GM23338 (cell line): ENCODE measurements around the gene PRKAA1. TPM values are rescaled to one million over a fixed set of nuclear protein-coding genes. Genes with fewer than 3 reads are reported as not detected.

Experiments used
- ATAC-seq: fragments of 200-7000 bp; cut with Tn5 transposase; 3 replicates; pipeline ENCODE4 v1.9.1; 2020
- DNase-seq: peaks from one replicate; pipeline ENCODE4 v3.0.0-alpha.2; 2015; ENCODE audit warnings: low spot score
- H2AFZ ChIP-seq: fragments of 200-600 bp; sonication (generic); 2 replicates; pipeline ENCODE4 v1.8.0; 2016; ENCODE audit warnings: antibody characterized with exemption, mild to moderate bottlenecking, moderate library complexity
- H3F3A ChIP-seq: fragments of 200-600 bp; sonication (generic); replicated peaks from 2 replicates; pipeline ENCODE4 v1.8.0; 2017; ENCODE audit warnings: antibody characterized with exemption, mixed run types, low read depth
- H3K27ac ChIP-seq: fragments of 200-600 bp; sonication (generic); 2 replicates; pipeline ENCODE4 v1.6.1; 2016; ENCODE audit warnings: low read depth
- H3K27me3 ChIP-seq: fragments of 200-600 bp; sonication (generic); 2 replicates; pipeline ENCODE4 v1.8.0; 2016; ENCODE audit warnings: mild to moderate bottlenecking, mixed run types, moderate library complexity; ENCODE audit not compliant: insufficient read depth
- H3K36me3 ChIP-seq: fragments of 200-600 bp; sonication (generic); 2 replicates; pipeline ENCODE4 v1.8.0; 2016; ENCODE audit warnings: mild to moderate bottlenecking; ENCODE audit not compliant: insufficient read depth
- H3K4me1 ChIP-seq: fragments of 200-600 bp; sonication (generic); 2 replicates; pipeline ENCODE4 v1.8.0; 2016; ENCODE audit warnings: mild to moderate bottlenecking, moderate library complexity; ENCODE audit not compliant: insufficient read depth
- H3K4me2 ChIP-seq: fragments of 200-600 bp; sonication (generic); 2 replicates; pipeline ENCODE4 v1.7.1; 2017; ENCODE audit warnings: mixed run types
- H3K4me3 ChIP-seq: fragments of 200-600 bp; sonication (generic); 2 replicates; pipeline ENCODE4 v1.6.1; 2016; ENCODE audit warnings: mixed run types
- H3K79me2 ChIP-seq: fragments of 200-600 bp; sonication (generic); replicated peaks from 2 replicates; pipeline ENCODE4 v1.8.0; 2017; ENCODE audit warnings: mild to moderate bottlenecking; ENCODE audit not compliant: insufficient read depth
- H3K9me2 ChIP-seq: fragments of 200-600 bp; sonication (generic); 2 replicates; pipeline ENCODE4 v1.8.0; 2017; ENCODE audit not compliant: insufficient read depth
- H4K20me1 ChIP-seq: fragments of 200-600 bp; sonication (generic); replicated peaks from 2 replicates; pipeline ENCODE4 v1.8.0; 2017; ENCODE audit warnings: mild to moderate bottlenecking; ENCODE audit not compliant: insufficient read depth
- H3K27ac Mint-ChIP-seq: 2 replicates; pipeline ENCODE4 v1.8.0; 2020; ENCODE audit warnings: inconsistent platforms, mild to moderate bottlenecking, moderate library complexity, mixed read lengths
- H3K27me3 Mint-ChIP-seq: 3 replicates; pipeline ENCODE4 v1.8.0; 2022; ENCODE audit warnings: low read depth, mild to moderate bottlenecking, moderate library complexity, mixed read lengths, inconsistent platforms; ENCODE audit not compliant: insufficient read depth, poor library complexity
- H3K36me3 Mint-ChIP-seq: 3 replicates; pipeline ENCODE4 v1.8.0; 2021; ENCODE audit warnings: low read depth, mild to moderate bottlenecking, inconsistent platforms, moderate library complexity, mixed read lengths
- H3K4me1 Mint-ChIP-seq: 3 replicates; pipeline ENCODE4 v1.8.0; 2020; ENCODE audit warnings: mild to moderate bottlenecking, inconsistent platforms, mixed read lengths
- H3K4me3 Mint-ChIP-seq: 3 replicates; pipeline ENCODE4 v1.8.0; 2021; ENCODE audit warnings: moderate library complexity, mild to moderate bottlenecking, inconsistent platforms, mixed read lengths
- H3K9me3 Mint-ChIP-seq: 3 replicates; pipeline ENCODE4 v1.8.0; 2020; ENCODE audit warnings: moderate library complexity, mild to moderate bottlenecking, inconsistent platforms, mixed read lengths
- CREB1 ChIP-seq: fragments of 250-450 bp; sonication (Bioruptor Pico); IDR thresholded peaks from 2 replicates; pipeline ENCODE4 v1.5.0; 2020; ENCODE audit warnings: low read depth, mild to moderate bottlenecking, moderate library complexity
- EZH2 ChIP-seq: fragments of 200-600 bp; sonication (generic); IDR thresholded peaks from one replicate; pipeline ENCODE4 v1.8.0; 2017; ENCODE audit warnings: antibody characterized with exemption, mild to moderate bottlenecking, low read depth; ENCODE audit not compliant: unreplicated experiment
- EZH2phosphoT487 ChIP-seq: fragments of 200-600 bp; sonication (generic); IDR thresholded peaks from one replicate; pipeline ENCODE4 v1.8.1; 2018; ENCODE audit warnings: antibody characterized with exemption; ENCODE audit not compliant: unreplicated experiment
- JUNB ChIP-seq: IDR thresholded peaks from one replicate; pipeline ENCODE4 v1.6.1; 2016; ENCODE audit warnings: antibody characterized with exemption; ENCODE audit not compliant: unreplicated experiment
- NANOG ChIP-seq: IDR thresholded peaks from 2 replicates; pipeline ENCODE4 v1.6.1; 2016; ENCODE audit warnings: antibody characterized with exemption, borderline replicate concordance
- POLR2AphosphoS5 ChIP-seq: IDR thresholded peaks from 2 replicates; pipeline ENCODE4 v1.6.1; 2016; ENCODE audit warnings: antibody characterized with exemption, low read depth
- STAT1 ChIP-seq: IDR thresholded peaks from one replicate; pipeline ENCODE4 v1.6.1; 2016; ENCODE audit warnings: antibody characterized with exemption; ENCODE audit not compliant: unreplicated experiment
- ZNF114 ChIP-seq: fragments of 250-450 bp; sonication (Bioruptor Pico); IDR thresholded peaks from 2 replicates; pipeline ENCODE4 v1.5.0; 2020; ENCODE audit warnings: mild to moderate bottlenecking, moderate library complexity
- ZNF331 ChIP-seq: fragments of 250-450 bp; sonication (Bioruptor Pico); IDR thresholded peaks from 2 replicates; pipeline ENCODE4 v1.5.0; 2020; ENCODE audit warnings: low read depth, mild to moderate bottlenecking, moderate library complexity
- polyA plus RNA-seq: library from polyadenylated mRNA; unstranded; fragments of >200 nt; fragmentation: Nextera tagmentation; extraction: Ambion mirVana; gene quantifications from 2 replicates; pipeline ENCODE4 v1.2.1, GENCODE V29; 2016
- total RNA-seq: library from RNA; depleted of rRNA; stranded (reverse); fragments of >200 nt; shearing (Covaris generic); gene quantifications from 2 replicates; pipeline ENCODE4 v1.2.3, GENCODE V29; 2014
- TF ChIP-seq, protein P1 (sequence below): IDR thresholded peaks from one replicate; pipeline ENCODE4 v1.6.1; 2018; ENCODE audit warnings: antibody characterized with exemption; ENCODE audit not compliant: unreplicated experiment
- TF ChIP-seq, protein P2 (sequence below), 2 experiments: fragments of 200-600 bp in 1 of 2; sonication (generic) in 1 of 2; conservative IDR thresholded peaks; 2 replicates each; pipeline versions ENCODE4 v1.5.1 to v1.6.1; 2016 to 2017; ENCODE audit warnings: antibody characterized with exemption in 2 of 2, low read depth in 2 of 2, mild to moderate bottlenecking in 2 of 2, moderate library complexity in 1 of 2
- TF ChIP-seq, protein P3 (sequence below): fragments of 250-450 bp; sonication (Bioruptor Pico); IDR thresholded peaks from 2 replicates; pipeline ENCODE4 v1.5.0; 2020; ENCODE audit warnings: mild to moderate bottlenecking, moderate library complexity
- TF ChIP-seq, protein P4 (sequence below): IDR thresholded peaks from 2 replicates; pipeline ENCODE4 v1.6.1; 2016; ENCODE audit warnings: antibody characterized with exemption

The PRKAA1 gene
- total and polyA plus RNA-seq, 2 experiments from 2014 or later, result 10.3 to 35.0 TPM

DNA sequence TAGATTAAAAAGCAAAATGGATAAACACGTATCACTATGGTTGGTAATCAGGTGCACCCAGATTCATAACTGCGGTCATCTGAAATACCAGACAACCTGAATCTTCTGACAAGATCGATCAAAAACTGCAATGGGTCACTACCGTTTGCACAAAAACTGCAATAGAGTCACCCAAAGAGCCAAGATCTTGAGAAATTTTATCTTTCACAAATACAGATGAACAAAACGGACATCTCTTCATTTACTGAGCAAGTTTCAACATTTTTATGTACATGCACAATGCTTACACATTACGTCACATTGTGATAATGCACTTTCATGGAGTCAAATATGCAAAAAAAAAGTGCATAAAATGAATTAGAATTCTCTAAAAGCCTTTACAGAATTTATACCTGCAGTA is 18.6 kb downstream of the PRKAA1 start (continued):
- TF ChIP-seq, protein P1, sequence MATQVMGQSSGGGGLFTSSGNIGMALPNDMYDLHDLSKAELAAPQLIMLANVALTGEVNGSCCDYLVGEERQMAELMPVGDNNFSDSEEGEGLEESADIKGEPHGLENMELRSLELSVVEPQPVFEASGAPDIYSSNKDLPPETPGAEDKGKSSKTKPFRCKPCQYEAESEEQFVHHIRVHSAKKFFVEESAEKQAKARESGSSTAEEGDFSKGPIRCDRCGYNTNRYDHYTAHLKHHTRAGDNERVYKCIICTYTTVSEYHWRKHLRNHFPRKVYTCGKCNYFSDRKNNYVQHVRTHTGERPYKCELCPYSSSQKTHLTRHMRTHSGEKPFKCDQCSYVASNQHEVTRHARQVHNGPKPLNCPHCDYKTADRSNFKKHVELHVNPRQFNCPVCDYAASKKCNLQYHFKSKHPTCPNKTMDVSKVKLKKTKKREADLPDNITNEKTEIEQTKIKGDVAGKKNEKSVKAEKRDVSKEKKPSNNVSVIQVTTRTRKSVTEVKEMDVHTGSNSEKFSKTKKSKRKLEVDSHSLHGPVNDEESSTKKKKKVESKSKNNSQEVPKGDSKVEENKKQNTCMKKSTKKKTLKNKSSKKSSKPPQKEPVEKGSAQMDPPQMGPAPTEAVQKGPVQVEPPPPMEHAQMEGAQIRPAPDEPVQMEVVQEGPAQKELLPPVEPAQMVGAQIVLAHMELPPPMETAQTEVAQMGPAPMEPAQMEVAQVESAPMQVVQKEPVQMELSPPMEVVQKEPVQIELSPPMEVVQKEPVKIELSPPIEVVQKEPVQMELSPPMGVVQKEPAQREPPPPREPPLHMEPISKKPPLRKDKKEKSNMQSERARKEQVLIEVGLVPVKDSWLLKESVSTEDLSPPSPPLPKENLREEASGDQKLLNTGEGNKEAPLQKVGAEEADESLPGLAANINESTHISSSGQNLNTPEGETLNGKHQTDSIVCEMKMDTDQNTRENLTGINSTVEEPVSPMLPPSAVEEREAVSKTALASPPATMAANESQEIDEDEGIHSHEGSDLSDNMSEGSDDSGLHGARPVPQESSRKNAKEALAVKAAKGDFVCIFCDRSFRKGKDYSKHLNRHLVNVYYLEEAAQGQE, result no peak
- TF ChIP-seq JUNB (no peak), EZH2 (no peak), POLR2AphosphoS5 (no peak), CREB1 (CRISPR knock-in tag) (no peak)

DNA sequence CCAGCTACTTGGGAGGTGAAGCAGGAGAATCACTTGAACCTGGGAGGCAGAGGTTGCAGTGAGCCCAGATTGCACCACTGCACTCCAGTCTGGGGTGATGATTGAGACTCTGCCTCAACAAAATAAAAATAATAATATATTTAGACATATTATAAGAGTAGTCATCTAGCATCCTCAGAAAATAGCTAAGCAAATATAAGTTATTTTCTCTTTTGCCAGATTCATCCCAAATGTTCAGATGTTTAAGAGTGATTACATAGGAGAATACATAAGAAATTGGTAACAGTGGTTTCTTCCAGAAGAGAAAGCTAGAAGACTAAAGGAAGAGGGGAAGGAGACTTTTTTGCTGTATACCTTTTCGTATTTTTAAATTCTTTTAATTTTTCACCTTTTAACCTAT is 20.0 kb downstream of the PRKAA1 start:
- peaks cover 12% of the 10 kb centered on the region; the same call in 1 of the 2 replicates for H3K36me3 ChIP-seq
- peaks cover 57% of the 10 kb centered on the region for H3K79me2 ChIP-seq
- H3K4me3 Mint-ChIP-seq, result no peak overlapping the region
- H3K27ac ChIP-seq, result no peak overlapping the region
- no peaks in the 10 kb centered on the region for H3K27me3 ChIP-seq
- H3K4me3 ChIP-seq, result no peak overlapping the region
- no peaks in the 10 kb centered on the region for H3K9me3 Mint-ChIP-seq
- peaks cover 14% of the 10 kb centered on the region; the same call in 1 of the 2 replicates for H4K20me1 ChIP-seq
- no peaks in the 10 kb centered on the region; the same call in 1 of the 3 replicates for H3K4me1 Mint-ChIP-seq
- no peaks in the 10 kb centered on the region for H3K9me2 ChIP-seq
- H3K4me1 ChIP-seq, result no peaks in the 10 kb centered on the region
- no peaks in the 10 kb centered on the region for H3K27me3 Mint-ChIP-seq
- DNase-seq (no peak), ATAC-seq (no peak)
- no peak overlapping the region for H3K4me2 ChIP-seq
- H3K27ac Mint-ChIP-seq, result no peak overlapping the region
- H2AFZ ChIP-seq, result no peak overlapping the region
- peaks cover 26% of the 10 kb centered on the region for H3K36me3 Mint-ChIP-seq
- H3F3A ChIP-seq, result no peaks in the 10 kb centered on the region
- TF ChIP-seq EZH2 (no peak), ZNF114 (no peak), EZH2phosphoT487 (no peak), CREB1 (CRISPR knock-in tag) (no peak), NANOG (no peak), STAT1 (no peak), JUNB (no peak), ZNF331 (CRISPR knock-in tag) (no peak)
- TF ChIP-seq, protein P2, sequence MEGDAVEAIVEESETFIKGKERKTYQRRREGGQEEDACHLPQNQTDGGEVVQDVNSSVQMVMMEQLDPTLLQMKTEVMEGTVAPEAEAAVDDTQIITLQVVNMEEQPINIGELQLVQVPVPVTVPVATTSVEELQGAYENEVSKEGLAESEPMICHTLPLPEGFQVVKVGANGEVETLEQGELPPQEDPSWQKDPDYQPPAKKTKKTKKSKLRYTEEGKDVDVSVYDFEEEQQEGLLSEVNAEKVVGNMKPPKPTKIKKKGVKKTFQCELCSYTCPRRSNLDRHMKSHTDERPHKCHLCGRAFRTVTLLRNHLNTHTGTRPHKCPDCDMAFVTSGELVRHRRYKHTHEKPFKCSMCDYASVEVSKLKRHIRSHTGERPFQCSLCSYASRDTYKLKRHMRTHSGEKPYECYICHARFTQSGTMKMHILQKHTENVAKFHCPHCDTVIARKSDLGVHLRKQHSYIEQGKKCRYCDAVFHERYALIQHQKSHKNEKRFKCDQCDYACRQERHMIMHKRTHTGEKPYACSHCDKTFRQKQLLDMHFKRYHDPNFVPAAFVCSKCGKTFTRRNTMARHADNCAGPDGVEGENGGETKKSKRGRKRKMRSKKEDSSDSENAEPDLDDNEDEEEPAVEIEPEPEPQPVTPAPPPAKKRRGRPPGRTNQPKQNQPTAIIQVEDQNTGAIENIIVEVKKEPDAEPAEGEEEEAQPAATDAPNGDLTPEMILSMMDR (conservative IDR thresholded peaks at IDR 0.05; ENCODE audit: low read depth in 2 of 2), result no peak
- TF ChIP-seq, protein P3, sequence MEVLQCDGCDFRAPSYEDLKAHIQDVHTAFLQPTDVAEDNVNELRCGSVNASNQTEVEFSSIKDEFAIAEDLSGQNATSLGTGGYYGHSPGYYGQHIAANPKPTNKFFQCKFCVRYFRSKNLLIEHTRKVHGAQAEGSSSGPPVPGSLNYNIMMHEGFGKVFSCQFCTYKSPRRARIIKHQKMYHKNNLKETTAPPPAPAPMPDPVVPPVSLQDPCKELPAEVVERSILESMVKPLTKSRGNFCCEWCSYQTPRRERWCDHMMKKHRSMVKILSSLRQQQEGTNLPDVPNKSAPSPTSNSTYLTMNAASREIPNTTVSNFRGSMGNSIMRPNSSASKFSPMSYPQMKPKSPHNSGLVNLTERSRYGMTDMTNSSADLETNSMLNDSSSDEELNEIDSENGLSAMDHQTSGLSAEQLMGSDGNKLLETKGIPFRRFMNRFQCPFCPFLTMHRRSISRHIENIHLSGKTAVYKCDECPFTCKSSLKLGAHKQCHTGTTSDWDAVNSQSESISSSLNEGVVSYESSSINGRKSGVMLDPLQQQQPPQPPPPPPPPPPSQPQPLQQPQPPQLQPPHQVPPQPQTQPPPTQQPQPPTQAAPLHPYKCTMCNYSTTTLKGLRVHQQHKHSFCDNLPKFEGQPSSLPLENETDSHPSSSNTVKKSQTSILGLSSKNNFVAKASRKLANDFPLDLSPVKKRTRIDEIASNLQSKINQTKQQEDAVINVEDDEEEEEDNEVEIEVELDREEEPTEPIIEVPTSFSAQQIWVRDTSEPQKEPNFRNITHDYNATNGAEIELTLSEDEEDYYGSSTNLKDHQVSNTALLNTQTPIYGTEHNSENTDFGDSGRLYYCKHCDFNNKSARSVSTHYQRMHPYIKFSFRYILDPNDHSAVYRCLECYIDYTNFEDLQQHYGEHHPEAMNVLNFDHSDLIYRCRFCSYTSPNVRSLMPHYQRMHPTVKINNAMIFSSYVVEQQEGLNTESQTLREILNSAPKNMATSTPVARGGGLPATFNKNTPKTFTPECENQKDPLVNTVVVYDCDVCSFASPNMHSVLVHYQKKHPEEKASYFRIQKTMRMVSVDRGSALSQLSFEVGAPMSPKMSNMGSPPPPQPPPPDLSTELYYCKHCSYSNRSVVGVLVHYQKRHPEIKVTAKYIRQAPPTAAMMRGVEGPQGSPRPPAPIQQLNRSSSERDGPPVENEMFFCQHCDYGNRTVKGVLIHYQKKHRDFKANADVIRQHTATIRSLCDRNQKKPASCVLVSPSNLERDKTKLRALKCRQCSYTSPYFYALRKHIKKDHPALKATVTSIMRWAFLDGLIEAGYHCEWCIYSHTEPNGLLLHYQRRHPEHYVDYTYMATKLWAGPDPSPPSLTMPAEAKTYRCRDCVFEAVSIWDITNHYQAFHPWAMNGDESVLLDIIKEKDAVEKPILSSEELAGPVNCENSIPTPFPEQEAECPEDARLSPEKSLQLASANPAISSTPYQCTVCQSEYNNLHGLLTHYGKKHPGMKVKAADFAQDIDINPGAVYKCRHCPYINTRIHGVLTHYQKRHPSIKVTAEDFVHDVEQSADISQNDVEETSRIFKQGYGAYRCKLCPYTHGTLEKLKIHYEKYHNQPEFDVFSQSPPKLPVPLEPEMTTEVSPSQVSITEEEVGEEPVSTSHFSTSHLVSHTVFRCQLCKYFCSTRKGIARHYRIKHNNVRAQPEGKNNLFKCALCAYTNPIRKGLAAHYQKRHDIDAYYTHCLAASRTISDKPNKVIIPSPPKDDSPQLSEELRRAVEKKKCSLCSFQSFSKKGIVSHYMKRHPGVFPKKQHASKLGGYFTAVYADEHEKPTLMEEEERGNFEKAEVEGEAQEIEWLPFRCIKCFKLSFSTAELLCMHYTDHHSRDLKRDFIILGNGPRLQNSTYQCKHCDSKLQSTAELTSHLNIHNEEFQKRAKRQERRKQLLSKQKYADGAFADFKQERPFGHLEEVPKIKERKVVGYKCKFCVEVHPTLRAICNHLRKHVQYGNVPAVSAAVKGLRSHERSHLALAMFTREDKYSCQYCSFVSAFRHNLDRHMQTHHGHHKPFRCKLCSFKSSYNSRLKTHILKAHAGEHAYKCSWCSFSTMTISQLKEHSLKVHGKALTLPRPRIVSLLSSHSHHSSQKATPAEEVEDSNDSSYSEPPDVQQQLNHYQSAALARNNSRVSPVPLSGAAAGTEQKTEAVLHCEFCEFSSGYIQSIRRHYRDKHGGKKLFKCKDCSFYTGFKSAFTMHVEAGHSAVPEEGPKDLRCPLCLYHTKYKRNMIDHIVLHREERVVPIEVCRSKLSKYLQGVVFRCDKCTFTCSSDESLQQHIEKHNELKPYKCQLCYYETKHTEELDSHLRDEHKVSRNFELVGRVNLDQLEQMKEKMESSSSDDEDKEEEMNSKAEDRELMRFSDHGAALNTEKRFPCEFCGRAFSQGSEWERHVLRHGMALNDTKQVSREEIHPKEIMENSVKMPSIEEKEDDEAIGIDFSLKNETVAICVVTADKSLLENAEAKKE (CRISPR knock-in tag), result no peak
- TF ChIP-seq, protein P4, sequence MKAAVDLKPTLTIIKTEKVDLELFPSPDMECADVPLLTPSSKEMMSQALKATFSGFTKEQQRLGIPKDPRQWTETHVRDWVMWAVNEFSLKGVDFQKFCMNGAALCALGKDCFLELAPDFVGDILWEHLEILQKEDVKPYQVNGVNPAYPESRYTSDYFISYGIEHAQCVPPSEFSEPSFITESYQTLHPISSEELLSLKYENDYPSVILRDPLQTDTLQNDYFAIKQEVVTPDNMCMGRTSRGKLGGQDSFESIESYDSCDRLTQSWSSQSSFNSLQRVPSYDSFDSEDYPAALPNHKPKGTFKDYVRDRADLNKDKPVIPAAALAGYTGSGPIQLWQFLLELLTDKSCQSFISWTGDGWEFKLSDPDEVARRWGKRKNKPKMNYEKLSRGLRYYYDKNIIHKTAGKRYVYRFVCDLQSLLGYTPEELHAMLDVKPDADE, result no peak
